Heart right ventricle (tissue), 16 donors: ENCODE data around the gene IL20RA. TPM values are rescaled to one million over a fixed set of nuclear protein-coding genes. Genes with fewer than 3 reads are reported as not detected.

Experiments used
- ATAC-seq, 8 donors: fragments of 200-7000 bp; cut with Tn5 transposase; one replicate each; pipeline ENCODE4 v1.9.1; 2020; ENCODE audit warnings: mild to moderate bottlenecking in 8 of 8, moderate library complexity in 8 of 8, moderate number of reproducible peaks in 1 of 8
- DNase-seq, 2 donors: peaks; one replicate each; pipeline ENCODE4 v3.0.0-alpha.2; 2020
- H3K27ac ChIP-seq, 10 donors: fragments of 200-600 bp; sonication (generic) in 2 of 10; one replicate each; pipeline versions ENCODE4 v1.5.0 to v1.8.0; 2020 to 2022; ENCODE audit warnings: mild to moderate bottlenecking in 3 of 10
- H3K27me3 ChIP-seq, 7 donors: fragments of 200-600 bp; one replicate each; pipeline ENCODE4 v1.8.0; 2021 to 2022; ENCODE audit warnings: mild to moderate bottlenecking in 2 of 7
- H3K36me3 ChIP-seq, 9 donors: fragments of 200-600 bp; sonication (generic) in 1 of 9; one replicate each; pipeline versions ENCODE4 v1.5.0 to v1.8.0; 2020 to 2022; ENCODE audit warnings: mild to moderate bottlenecking in 2 of 9
- H3K4me1 ChIP-seq, 9 donors: fragments of 200-600 bp; sonication (generic) in 1 of 9; one replicate each; pipeline versions ENCODE4 v1.5.0 to v1.8.0; 2020 to 2022; ENCODE audit warnings: mild to moderate bottlenecking in 4 of 9
- H3K4me3 ChIP-seq, 10 donors: fragments of 200-600 bp; sonication (generic) in 2 of 10; one replicate each; pipeline versions ENCODE4 v1.5.0 to v1.8.0; 2020 to 2022; ENCODE audit warnings: mild to moderate bottlenecking in 7 of 10, moderate library complexity in 2 of 10
- H3K9me3 ChIP-seq, 11 donors: fragments of 200-600 bp in 10 of 11; sonication (generic) in 2 of 11; one replicate each; pipeline versions ENCODE4 v1.5.0 to v1.8.0; 2013 to 2022; ENCODE audit warnings: mild to moderate bottlenecking in 2 of 11, control low read depth in 1 of 11, moderate library complexity in 1 of 11
- WGBS, 2 donors: extraction: QIAGEN DNeasy Blood & Tissue Kit; methylation state at CpG; one replicate each; pipeline ENCODE4 v1.1.7; 2013; ENCODE audit warnings: inconsistent platforms in 1 of 2; 5-methylcytosine and 5-hydroxymethylcytosine counted together
- intact Hi-C, 10 donors: fragments of 100-400 bp; cut with DNase I; formaldehyde crosslinking; loops; one replicate each; pipeline versions ENCODE4 v1.11.1 to v1.14.2; 2022
- polyA plus RNA-seq, 2 donors: library from polyadenylated mRNA; stranded (reverse); fragments of 200-250 nt; gene quantifications; one replicate each; pipeline ENCODE4 v1.2.3, GENCODE V29; 2013
- total RNA-seq, 10 donors: library from RNA; stranded (reverse); fragmentation: NEBNext Ultra II Directional in 3 of 10; extraction: Animal tissue kit (Norgen Biotek cat#: 25700) in 3 of 10; gene quantifications; one replicate each; pipeline versions ENCODE4 v1.2.1 to v1.2.4, GENCODE V29; 2021 to 2023
- TF ChIP-seq, protein P1 (sequence below), 9 donors: fragments of 200-600 bp; sonication (generic) in 2 of 9; IDR thresholded peaks; one replicate each; pipeline versions ENCODE4 v1.5.0 to v1.8.0; 2021 to 2022; ENCODE audit warnings: antibody characterized with exemption in 9 of 9, mild to moderate bottlenecking in 5 of 9, moderate library complexity in 1 of 9
- donor health status: Arrhythmogenic right ventricular cardiomyopathy.
- donor health status: ischemic (EF 13 %, LVEDD 7.1; RV severe dilation, severe dysfunction).
- donor health status: healthy with polysubstance abuse.
- donor health status: DM: no; HTN: yes; CAD: no.
- donor health status: DM: no; HTN: no; CAD: no.
- donor health status: ischemic (EF 25% LVEDD 6.9; RV normal size, moderate dysfunction).
- donor health status: ischemic (EF 25% LVEDD 5.7; RV mildly dilated, moderate dysfunction).
- donor health status: healthy.
- donor health status: DM: yes; HTN: yes; CAD: no.
- donor health status: Ischemic cardiomyopathy.
- donor health status: ischemic (EF 35%, LVEDD 5.7; RV mildly dilated, moderate dysfunction).
- donor health status: nonischemic (EF 11% LVEDD 7.7; RV severe dilation, severe dysfunction).
- donor health status: DM: yes; HTN: yes; CAD: no.
- donor health status: PGD.
- donor health status: ischemic (EF 29% LVEDD 5.4; RV normal size, mild dysfunction).
- donor health status: nonischemic (EF 23%, LVEDD 6.1; RV moderate dilation, normal function).

The IL20RA gene
- total and polyA plus RNA-seq, 12 donors = 0.28 to 15.4 (median 2.1) TPM

DNA sequence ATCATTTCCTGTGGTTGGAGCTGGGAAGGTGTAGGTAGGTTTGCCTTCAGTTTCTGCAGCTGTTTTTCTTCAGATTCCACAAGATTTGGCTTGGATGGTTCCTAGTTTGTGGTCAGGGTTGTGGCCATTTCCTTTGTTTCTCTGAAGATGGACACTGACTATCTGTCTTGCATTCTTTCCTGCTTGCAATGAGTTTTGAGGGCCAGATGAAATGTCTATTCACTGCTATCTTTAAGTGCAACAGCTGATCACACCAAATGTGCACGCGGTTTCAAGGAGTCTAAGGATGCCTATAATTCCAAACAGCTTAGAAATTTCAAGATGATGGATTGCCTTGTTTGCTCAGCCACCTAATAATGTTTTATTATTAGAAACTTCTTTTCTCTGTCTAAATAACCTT lies 28.4 kb downstream of the IL20RA start:
- H3K27ac ChIP-seq = no peak overlapping the region
- no peaks in the 10 kb centered on the region for H3K36me3 ChIP-seq
- intact Hi-C loops = loop anchor here in 3 of 10 donors (10.0 kb wide), 1 partner anchor 172 kb away; no protein-coding TSS in a partner anchor
- no peak overlapping the region for H3K4me3 ChIP-seq
- peaks cover 0 to 47% (median 0%) of the 10 kb centered on the region in 7 donors for H3K27me3 ChIP-seq
- 25 to 44% methylated on average over 2 of the region's 2 CpGs for WGBS, 2 donors
- DNase-seq = no peak
- peaks cover 0 to 10% (median 0%) of the 10 kb centered on the region in 11 donors for H3K9me3 ChIP-seq
- ATAC-seq = no peak
- TF ChIP-seq, protein P1, sequence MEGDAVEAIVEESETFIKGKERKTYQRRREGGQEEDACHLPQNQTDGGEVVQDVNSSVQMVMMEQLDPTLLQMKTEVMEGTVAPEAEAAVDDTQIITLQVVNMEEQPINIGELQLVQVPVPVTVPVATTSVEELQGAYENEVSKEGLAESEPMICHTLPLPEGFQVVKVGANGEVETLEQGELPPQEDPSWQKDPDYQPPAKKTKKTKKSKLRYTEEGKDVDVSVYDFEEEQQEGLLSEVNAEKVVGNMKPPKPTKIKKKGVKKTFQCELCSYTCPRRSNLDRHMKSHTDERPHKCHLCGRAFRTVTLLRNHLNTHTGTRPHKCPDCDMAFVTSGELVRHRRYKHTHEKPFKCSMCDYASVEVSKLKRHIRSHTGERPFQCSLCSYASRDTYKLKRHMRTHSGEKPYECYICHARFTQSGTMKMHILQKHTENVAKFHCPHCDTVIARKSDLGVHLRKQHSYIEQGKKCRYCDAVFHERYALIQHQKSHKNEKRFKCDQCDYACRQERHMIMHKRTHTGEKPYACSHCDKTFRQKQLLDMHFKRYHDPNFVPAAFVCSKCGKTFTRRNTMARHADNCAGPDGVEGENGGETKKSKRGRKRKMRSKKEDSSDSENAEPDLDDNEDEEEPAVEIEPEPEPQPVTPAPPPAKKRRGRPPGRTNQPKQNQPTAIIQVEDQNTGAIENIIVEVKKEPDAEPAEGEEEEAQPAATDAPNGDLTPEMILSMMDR (IDR thresholded peaks at IDR 0.05) = no peak
- peaks cover 0 to 13% (median 3%) of the 10 kb centered on the region in 9 donors for H3K4me1 ChIP-seq

DNA sequence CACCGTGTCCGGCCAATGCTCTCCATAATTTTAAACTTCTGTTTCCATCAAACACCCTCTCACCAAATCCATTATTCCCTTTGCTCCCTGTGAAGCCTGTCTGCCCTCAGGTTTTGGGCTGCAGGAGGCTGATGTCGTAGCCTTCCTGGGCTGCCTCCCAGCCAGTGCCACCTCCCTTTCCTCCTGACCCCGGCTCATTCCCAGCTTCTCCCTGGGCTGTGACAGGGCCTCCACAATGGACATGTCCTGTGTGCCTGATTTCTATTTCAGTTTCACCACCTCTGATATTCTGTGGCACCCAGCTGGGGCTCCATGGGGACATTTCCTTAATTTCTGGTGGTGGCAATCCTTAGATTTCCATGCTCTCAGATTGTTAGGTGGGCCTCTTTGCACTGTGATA lies 28.8 kb downstream of the IL20RA start:
- DNase-seq = no peak
- peaks cover 0 to 47% (median 0%) of the 10 kb centered on the region in 7 donors for H3K27me3 ChIP-seq
- peak in 1 of 8 donors; percentile 59 for ATAC-seq
- no peak overlapping the region for H3K27ac ChIP-seq
- no peaks in the 10 kb centered on the region for H3K36me3 ChIP-seq
- peaks cover 0 to 13% (median 3%) of the 10 kb centered on the region in 9 donors for H3K4me1 ChIP-seq
- no peak overlapping the region for H3K4me3 ChIP-seq
- peaks cover 0 to 10% (median 0%) of the 10 kb centered on the region in 11 donors for H3K9me3 ChIP-seq
- intact Hi-C loops = loop anchor here in 3 of 10 donors (10.0 kb wide), 1 partner anchor 171 kb away; no protein-coding TSS in a partner anchor
- WGBS, 2 donors = 66 to 69% methylated on average over 4 of the region's 4 CpGs
- TF ChIP-seq, protein P1 (IDR thresholded peaks at IDR 0.05) = no peak

DNA sequence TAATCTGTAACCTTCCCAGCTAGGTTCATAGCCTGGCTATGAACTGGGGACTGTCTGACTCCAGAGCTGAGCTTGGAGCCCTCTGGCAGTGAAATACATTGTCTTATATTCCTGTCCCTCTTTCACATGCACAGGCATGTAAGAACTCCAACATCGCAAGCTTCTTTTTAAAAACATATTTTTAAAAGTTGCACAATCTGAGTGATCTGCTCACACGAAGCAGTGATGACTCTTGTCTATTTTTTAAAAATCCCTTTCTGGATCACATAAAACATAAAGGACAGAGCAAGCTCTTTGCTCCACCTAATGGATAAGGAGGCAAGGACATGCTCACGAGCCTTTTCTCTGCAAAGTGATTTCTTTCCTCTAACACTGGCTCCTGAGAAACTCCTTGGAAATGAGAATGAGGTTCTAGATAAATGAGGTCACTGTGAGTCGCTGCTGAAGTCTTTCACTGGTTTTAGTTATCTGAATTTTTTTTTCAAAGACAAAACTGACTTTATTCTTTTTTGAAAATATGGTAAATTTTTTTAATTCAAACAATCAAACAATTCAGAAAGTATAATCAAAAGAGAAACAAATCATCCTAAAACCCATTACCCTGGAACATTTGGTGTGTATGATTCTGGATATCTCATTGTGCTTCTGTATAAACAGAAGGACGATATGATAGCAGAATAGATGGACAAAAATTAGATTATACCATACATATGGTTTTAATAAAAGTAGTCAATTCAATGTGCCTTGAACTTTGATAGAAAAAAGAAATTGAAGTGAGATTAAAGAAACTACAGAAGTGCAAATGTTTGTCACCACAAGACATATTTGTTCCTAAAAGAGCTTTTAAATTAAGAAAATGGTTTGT lies 30.8 kb downstream of the IL20RA start:
- Histone ChIP-seq H3K4me1 (peaks cover 0 to 13% (median 3%) of the 10 kb centered on the region in 9 donors), H3K27me3 (peaks cover 0 to 41% (median 0%) of the 10 kb centered on the region in 7 donors), H3K36me3 (no peaks in the 10 kb centered on the region), H3K27ac (no peak overlapping the region), H3K4me3 (no peak overlapping the region), H3K9me3 (no peaks in the 10 kb centered on the region)
- ATAC-seq (peak in 6 of 8 donors; percentile 47 to 77 (median 70)), DNase-seq (no peak)
- TF ChIP-seq, protein P1 (IDR thresholded peaks at IDR 0.05) = peak; percentile 27 to 73 (median 60)
- WGBS, 2 donors = 19 to 20% methylated on average over 5 of the region's 5 CpGs
- intact Hi-C loops = loop anchor here in 7 of 10 donors (2.0 to 10.0 kb wide), 6 partner anchors 45 to 172 kb away; no protein-coding TSS in a partner anchor

DNA sequence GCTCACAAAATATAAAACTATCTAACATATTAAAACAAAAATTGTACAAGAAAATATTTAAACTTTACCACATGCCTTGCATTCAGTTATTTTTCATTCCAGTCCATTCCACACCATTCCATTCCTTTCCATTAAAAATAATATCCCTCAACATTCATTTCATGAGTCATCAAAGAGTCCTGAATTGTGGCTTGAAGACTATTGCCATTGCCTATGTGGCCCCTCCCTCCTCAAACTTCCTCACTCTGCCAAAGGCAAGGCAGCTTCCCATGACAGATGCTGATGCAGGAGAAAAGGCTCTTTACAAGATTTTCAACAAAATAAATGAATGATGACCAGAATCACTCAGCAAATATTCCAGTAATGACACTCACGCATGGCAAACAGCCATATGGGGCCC lies 31.7 kb downstream of the IL20RA start:
- Histone ChIP-seq H3K9me3 (no peaks in the 10 kb centered on the region), H3K36me3 (no peaks in the 10 kb centered on the region), H3K27ac (no peak overlapping the region), H3K4me3 (no peak overlapping the region), H3K4me1 (peaks cover 0 to 13% (median 3%) of the 10 kb centered on the region in 9 donors), H3K27me3 (peaks cover 0 to 38% (median 0%) of the 10 kb centered on the region in 7 donors)
- intact Hi-C loops = loop anchor here in 7 of 10 donors (2.0 to 10.0 kb wide), 6 partner anchors 44 to 171 kb away; no protein-coding TSS in a partner anchor
- TF ChIP-seq, protein P1 (IDR thresholded peaks at IDR 0.05) = no peak
- ATAC-seq (no peak), DNase-seq (no peak)
- WGBS, 2 donors = 83 to 88% methylated on average over 1 of the region's 1 CpG
